ENCODE measurements around the gene ZMYND10.

DNA sequence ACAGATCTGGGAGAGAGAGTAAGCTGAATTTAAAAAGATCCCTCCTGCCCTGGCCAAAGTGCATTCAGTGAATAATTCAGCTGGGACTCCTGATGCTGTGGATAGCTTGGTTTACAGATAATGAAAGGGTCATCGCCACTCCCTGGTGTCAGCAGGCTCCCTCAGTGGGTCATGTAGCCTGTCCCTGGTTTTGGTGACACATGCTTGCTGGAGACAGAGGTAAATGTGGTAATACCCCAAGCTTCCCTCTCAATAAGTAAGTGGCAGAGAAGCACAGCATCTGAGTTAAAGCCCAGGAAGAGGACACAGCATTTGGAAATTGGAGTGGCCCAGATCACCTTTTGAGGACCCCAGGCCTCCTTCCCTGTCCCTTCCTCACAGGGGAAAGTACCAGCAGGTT, 11.9 kb upstream of the ZMYND10 start:
- TF ChIP-seq, protein P1, sequence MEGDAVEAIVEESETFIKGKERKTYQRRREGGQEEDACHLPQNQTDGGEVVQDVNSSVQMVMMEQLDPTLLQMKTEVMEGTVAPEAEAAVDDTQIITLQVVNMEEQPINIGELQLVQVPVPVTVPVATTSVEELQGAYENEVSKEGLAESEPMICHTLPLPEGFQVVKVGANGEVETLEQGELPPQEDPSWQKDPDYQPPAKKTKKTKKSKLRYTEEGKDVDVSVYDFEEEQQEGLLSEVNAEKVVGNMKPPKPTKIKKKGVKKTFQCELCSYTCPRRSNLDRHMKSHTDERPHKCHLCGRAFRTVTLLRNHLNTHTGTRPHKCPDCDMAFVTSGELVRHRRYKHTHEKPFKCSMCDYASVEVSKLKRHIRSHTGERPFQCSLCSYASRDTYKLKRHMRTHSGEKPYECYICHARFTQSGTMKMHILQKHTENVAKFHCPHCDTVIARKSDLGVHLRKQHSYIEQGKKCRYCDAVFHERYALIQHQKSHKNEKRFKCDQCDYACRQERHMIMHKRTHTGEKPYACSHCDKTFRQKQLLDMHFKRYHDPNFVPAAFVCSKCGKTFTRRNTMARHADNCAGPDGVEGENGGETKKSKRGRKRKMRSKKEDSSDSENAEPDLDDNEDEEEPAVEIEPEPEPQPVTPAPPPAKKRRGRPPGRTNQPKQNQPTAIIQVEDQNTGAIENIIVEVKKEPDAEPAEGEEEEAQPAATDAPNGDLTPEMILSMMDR (IDR thresholded peaks at IDR 0.05): no peak
- TF ChIP-seq POLR2A (IDR thresholded peaks at IDR 0.05): no peak
- no peak for TF ChIP-seq EP300 (IDR thresholded peaks at IDR 0.05)
